Neural cell (in vitro differentiated cells): ENCODE results near the gene TM9SF3.

ENCODE experiments used
- EP300 ChIP-seq: fragments of 450-650 bp; conservative IDR thresholded peaks from 2 replicates; pipeline ENCODE4 v1.6.1; 2014; ENCODE audit warnings: antibody characterized with exemption, mild to moderate bottlenecking, moderate library complexity; ENCODE audit not compliant: poor library complexity, severe bottlenecking
- TF ChIP-seq, protein P1 (sequence below): fragments of 450-650 bp; IDR thresholded peaks from 2 replicates; pipeline ENCODE4 v1.5.1; 2014; ENCODE audit warnings: antibody characterized with exemption, mild to moderate bottlenecking, moderate library complexity; ENCODE audit not compliant: poor library complexity, severe bottlenecking

DNA sequence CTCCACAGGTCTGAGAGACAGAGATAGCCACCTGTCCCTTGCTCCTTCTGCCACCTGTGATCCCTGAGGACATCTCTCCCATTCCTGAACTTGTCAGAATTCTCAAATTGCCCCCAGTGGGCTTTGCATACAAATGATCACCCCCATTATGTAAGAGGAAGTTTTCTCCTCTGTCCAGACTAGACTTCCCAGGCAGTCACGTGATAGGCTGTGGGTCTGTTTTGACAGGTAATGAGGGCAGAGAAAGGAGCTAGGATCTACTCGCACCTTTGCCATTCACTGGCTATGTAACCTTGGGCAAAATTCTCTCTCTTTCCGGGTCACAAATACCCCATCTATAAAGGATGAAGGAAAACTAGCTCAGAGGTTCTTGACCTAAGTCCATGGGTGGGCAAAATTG is 21.4 kb upstream of the TM9SF3 start:
- no peak for TF ChIP-seq EP300
- TF ChIP-seq, protein P1, sequence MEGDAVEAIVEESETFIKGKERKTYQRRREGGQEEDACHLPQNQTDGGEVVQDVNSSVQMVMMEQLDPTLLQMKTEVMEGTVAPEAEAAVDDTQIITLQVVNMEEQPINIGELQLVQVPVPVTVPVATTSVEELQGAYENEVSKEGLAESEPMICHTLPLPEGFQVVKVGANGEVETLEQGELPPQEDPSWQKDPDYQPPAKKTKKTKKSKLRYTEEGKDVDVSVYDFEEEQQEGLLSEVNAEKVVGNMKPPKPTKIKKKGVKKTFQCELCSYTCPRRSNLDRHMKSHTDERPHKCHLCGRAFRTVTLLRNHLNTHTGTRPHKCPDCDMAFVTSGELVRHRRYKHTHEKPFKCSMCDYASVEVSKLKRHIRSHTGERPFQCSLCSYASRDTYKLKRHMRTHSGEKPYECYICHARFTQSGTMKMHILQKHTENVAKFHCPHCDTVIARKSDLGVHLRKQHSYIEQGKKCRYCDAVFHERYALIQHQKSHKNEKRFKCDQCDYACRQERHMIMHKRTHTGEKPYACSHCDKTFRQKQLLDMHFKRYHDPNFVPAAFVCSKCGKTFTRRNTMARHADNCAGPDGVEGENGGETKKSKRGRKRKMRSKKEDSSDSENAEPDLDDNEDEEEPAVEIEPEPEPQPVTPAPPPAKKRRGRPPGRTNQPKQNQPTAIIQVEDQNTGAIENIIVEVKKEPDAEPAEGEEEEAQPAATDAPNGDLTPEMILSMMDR, result no peak
